Measurements from ENCODE around the gene THYN1. TPM values are rescaled to one million over a fixed set of nuclear protein-coding genes. Genes with fewer than 3 reads are reported as not detected.

The THYN1 gene
- total RNA-seq, 1 experiment from 2014 or later, result 26.0 TPM

GRCh38 chr11:134230339-134230738 lies 22.8 kb downstream of the THYN1 start:
- Mint-ChIP-seq H3K4me1 (ENCODE audit: low read depth, unreplicated experiment) (peaks cover 34% of the 10 kb centered on the region), H3K36me3 (ENCODE audit: insufficient read depth, unreplicated experiment) (peaks cover 5% of the 10 kb centered on the region), H3K9me3 (ENCODE audit: low read depth, unreplicated experiment) (no peaks in the 10 kb centered on the region), H3K4me3 (ENCODE audit: low read depth, unreplicated experiment) (no peak overlapping the region), H3K27me3 (ENCODE audit: unreplicated experiment) (no peaks in the 10 kb centered on the region), H3K27ac (ENCODE audit: unreplicated experiment) (no peak overlapping the region)
- CTCF ChIA-PET, result no interaction called here
- intact Hi-C loops (cut with micrococcal nuclease; ENCODE audit: unreplicated experiment), result no loop called here
- TF ChIP-seq, protein P1, sequence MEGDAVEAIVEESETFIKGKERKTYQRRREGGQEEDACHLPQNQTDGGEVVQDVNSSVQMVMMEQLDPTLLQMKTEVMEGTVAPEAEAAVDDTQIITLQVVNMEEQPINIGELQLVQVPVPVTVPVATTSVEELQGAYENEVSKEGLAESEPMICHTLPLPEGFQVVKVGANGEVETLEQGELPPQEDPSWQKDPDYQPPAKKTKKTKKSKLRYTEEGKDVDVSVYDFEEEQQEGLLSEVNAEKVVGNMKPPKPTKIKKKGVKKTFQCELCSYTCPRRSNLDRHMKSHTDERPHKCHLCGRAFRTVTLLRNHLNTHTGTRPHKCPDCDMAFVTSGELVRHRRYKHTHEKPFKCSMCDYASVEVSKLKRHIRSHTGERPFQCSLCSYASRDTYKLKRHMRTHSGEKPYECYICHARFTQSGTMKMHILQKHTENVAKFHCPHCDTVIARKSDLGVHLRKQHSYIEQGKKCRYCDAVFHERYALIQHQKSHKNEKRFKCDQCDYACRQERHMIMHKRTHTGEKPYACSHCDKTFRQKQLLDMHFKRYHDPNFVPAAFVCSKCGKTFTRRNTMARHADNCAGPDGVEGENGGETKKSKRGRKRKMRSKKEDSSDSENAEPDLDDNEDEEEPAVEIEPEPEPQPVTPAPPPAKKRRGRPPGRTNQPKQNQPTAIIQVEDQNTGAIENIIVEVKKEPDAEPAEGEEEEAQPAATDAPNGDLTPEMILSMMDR (IDR thresholded peaks at IDR 0.05; ENCODE audit: unreplicated experiment), result no peak
- BruUV-seq (replicated peaks), result no TSS peak
- no peak for DNase-seq

DNA sequence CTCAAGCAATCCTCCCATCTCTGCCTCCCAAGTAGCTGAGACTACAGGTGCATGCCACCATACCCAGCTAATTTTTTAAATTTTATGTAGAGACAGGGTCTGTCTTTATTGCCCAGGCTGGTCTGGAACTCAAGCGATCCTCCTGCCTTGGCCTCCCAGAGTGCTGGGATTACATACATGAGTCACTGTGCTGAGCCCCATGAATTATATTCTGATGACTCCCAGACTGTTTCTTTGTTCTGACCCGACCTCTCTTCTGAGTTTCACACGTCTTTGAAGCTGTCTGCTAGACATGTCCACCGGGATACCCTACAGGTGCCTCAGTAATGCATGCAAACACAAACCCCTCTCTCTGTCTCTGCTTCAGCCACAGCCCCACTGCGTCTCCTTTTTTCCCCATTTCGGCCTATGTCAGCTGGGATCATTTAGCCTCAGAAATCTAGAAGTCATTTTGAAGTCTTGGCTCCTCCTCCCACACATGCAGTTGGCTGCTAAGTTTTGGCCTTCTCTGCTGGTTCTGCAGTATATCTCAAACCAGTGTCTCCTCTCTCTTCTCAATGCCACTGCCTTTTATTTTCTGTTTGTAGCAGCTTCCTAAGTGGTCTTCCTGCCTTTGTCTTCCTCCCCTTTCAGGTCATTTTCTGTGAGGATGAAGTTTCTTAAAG lies 23.9 kb downstream of the THYN1 start:
- H3K27ac Mint-ChIP-seq (ENCODE audit: unreplicated experiment), result no peak overlapping the region
- no peak for DNase-seq

DNA sequence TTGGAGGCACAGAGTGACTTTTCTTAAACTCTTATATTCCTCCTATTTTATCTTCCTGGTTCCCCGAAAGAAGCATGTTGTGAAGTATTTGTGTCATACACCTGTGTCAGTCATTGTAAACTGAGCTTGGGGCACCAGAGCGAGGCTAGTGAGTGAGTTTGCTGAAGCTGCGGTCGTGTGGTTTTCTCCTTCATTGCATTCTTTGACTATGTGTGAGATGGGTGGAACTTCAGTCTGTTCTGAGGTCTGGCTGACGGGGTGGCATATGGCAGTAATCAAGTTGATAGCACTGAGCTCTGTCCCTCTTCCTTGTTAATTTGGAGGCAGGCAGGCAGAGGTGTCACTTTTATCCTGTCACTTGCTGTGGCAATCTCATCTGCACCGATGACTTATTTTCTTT lies 24.5 kb downstream of the THYN1 start:
- CTCF ChIA-PET, result interaction anchor here (0.7 kb wide), 1 partner anchor 26 kb away, joined by 3 read pairs; no protein-coding TSS in a partner anchor
- intact Hi-C loops (cut with micrococcal nuclease; ENCODE audit: unreplicated experiment), result no loop called here

More for the DNA sequence above, 23.9 kb downstream of the THYN1 start:
- H3K9me3 Mint-ChIP-seq (ENCODE audit: low read depth, unreplicated experiment), result no peaks in the 10 kb centered on the region
- CTCF ChIA-PET, result interaction anchor here (0.7 kb wide), 1 partner anchor 26 kb away, joined by 3 read pairs; no protein-coding TSS in a partner anchor
- TF ChIP-seq, protein P1 (IDR thresholded peaks at IDR 0.05; ENCODE audit: unreplicated experiment), result no peak
- H3K36me3 Mint-ChIP-seq (ENCODE audit: insufficient read depth, unreplicated experiment), result peaks cover 16% of the 10 kb centered on the region
- no peak overlapping the region for H3K4me3 Mint-ChIP-seq (ENCODE audit: low read depth, unreplicated experiment)
- H3K4me1 Mint-ChIP-seq (ENCODE audit: low read depth, unreplicated experiment), result peaks cover 34% of the 10 kb centered on the region
- no TSS peak for BruUV-seq (replicated peaks)
- H3K27me3 Mint-ChIP-seq (ENCODE audit: unreplicated experiment), result no peaks in the 10 kb centered on the region
- intact Hi-C loops (cut with micrococcal nuclease; ENCODE audit: unreplicated experiment), result no loop called here

GRCh38 chr11:134226806-134227325 lies 26.3 kb downstream of the THYN1 start:
- no TSS peak for BruUV-seq (replicated peaks)
- Mint-ChIP-seq H3K9me3 (ENCODE audit: low read depth, unreplicated experiment) (no peaks in the 10 kb centered on the region), H3K27me3 (ENCODE audit: unreplicated experiment) (no peaks in the 10 kb centered on the region), H3K4me3 (ENCODE audit: low read depth, unreplicated experiment) (no peak overlapping the region), H3K36me3 (ENCODE audit: insufficient read depth, unreplicated experiment) (peaks cover 33% of the 10 kb centered on the region), H3K4me1 (ENCODE audit: low read depth, unreplicated experiment) (peaks cover 48% of the 10 kb centered on the region), H3K27ac (ENCODE audit: unreplicated experiment) (no peak overlapping the region)
- intact Hi-C loops (cut with micrococcal nuclease; ENCODE audit: unreplicated experiment), result no loop called here
- TF ChIP-seq, protein P1 (IDR thresholded peaks at IDR 0.05; ENCODE audit: unreplicated experiment), result no peak
- CTCF ChIA-PET, result interaction anchor here (0.6 kb wide), 1 partner anchor 125 kb away, joined by 5 read pairs; no protein-coding TSS in a partner anchor
- DNase-seq, result no peak

More for the DNA sequence above, 24.5 kb downstream of the THYN1 start:
- Mint-ChIP-seq H3K4me1 (ENCODE audit: low read depth, unreplicated experiment) (peaks cover 34% of the 10 kb centered on the region), H3K4me3 (ENCODE audit: low read depth, unreplicated experiment) (no peak overlapping the region), H3K27ac (ENCODE audit: unreplicated experiment) (no peak overlapping the region), H3K27me3 (ENCODE audit: unreplicated experiment) (no peaks in the 10 kb centered on the region), H3K36me3 (ENCODE audit: insufficient read depth, unreplicated experiment) (peaks cover 23% of the 10 kb centered on the region), H3K9me3 (ENCODE audit: low read depth, unreplicated experiment) (no peaks in the 10 kb centered on the region)
- no peak for DNase-seq
- BruUV-seq (replicated peaks), result no TSS peak
- TF ChIP-seq, protein P1 (IDR thresholded peaks at IDR 0.05; ENCODE audit: unreplicated experiment), result no peak
